ENCODE data around the gene TMEM208. TPM values are rescaled to one million over a fixed set of nuclear protein-coding genes. Genes with fewer than 3 reads are reported as not detected.

The TMEM208 gene
- 10 to 100 TPM; 14.7 to 35.8 (median 29.2) TPM for total RNA-seq

DNA sequence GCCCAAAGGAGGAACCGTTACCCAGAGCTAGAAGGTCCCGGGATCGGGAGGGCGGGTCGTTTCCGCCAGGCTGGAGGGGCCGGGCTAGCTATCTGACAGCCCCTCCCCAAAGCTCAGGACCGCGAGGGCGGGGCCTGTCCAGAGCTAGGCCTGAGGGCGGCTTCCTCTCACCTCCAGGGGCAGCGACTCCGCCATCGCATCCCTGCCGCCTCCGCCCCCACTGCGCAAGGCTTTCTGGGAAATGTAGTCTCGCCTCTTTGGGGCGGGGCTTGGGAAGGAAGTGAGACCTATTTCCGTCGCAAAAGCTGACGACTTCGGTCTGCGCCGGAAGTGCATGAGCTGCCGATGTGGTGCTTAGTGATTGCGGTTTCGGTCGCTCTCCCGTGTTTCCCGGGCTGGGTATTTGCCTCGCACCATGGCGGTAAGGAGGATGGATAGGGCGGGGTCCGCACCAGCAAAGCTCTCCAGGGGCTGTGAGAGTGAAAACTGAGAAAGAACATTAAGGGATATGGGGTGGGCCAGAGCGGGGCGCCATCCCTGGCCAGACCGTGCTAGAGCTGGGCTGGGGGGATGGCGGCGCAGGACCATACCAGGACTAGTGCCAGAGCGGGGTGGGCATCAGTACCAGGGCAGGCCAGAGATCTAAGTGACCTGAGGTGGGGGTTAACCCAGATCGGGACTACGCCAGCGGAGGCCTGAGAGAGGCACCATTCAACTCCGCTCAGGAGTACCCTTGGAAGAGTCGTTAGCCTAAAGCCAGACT, at the start of gene TMEM208:
Gene TMEM208 (plus strand): TSS at position 327 of the 763 bp plus-strand sequence. CDS start 89 bp downstream, at position 416.
- in situ Hi-C loops (cut with MboI; ENCODE audit: low sequenced_read_pairs in 4 of 4) (no loop called here), intact Hi-C loops (cut with DNase I; ENCODE audit: low total_unique reads) (loop anchor here (1.0 kb wide), 2 partner anchors 19 to 35 kb away; partner anchors contain the start of gene E2F4)
- peaks cover 0 to 39% of the 10 kb centered on the region in 2 donors for H3K36me3 ChIP-seq
- TF ChIP-seq POLR2A (IDR thresholded peaks at IDR 0.05) (peak; percentile 73 to 87), CTCF (IDR thresholded peaks at IDR 0.05 in 4 of 5, conservative IDR thresholded peaks at IDR 0.05 in 1 of 5) (peak in 1 of 5 experiments; percentile 33)
- DNase-seq = peak; percentile 95 to 97
- peaks cover 19 to 22% of the 10 kb centered on the region in 2 donors for H3K4me1 ChIP-seq
- peak; percentile 89 to 93 for ATAC-seq
- H3K9me3 ChIP-seq = no peaks in the 10 kb centered on the region
- H3K27me3 ChIP-seq = no peaks in the 10 kb centered on the region
- H3K27ac ChIP-seq = peak within 1 kb of the TSS; percentile 83 to 94 (median 85)
- H3K4me3 ChIP-seq = peak within 1 kb of the TSS; percentile 86 to 99 (median 96)

DNA sequence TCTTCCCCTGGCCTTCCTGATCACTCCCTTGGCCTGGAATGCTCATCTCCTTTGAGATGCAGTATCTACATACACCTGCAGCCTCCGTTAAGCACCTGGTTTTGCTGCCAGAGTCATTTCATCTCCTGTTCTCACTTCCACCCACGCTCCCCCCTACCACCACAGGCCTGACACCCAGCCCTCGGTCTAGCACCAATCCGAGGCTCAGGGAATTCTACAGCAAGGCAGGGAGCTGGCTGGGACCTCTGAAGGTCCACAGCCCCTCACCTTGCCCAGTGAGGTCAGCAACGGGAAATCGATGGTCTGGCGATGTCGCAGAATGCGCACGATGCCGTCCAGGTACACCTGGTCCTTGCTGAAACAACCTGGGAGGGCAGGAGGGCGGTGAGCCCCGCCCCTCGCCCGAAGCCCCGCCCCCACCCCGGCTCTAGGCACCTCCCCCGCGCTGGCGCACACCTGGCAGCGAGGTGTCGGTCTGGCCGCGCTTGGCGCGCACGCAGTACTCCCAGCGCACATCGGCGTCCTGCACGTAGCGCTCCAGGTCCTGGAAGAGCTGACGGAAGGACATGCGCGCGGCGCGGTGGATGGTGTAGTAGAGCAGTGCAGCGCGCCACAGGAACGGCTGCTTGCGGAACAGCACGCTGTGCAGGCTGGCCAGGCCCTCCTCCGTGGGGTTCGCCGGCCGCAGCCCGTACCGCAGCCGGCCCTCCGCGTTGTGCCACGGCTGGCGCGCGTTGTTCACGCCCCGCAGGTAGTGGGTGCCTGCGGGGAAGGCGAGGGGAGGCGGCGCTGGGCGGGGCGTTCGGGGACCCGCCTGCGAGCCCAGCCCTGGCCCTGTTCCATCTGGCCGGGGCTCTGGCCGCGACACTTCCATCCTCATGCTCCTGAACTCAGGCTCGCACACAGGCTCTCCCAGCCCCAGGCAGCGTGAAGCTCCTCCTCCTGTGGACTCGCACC, 48.9 kb upstream of the TMEM208 start:
- Histone ChIP-seq H3K4me1 (peaks cover 31 to 43% of the 10 kb centered on the region in 2 donors), H3K4me3 (peak overlapping the region; percentile 40 to 69 (median 50)), H3K36me3 (no peaks in the 10 kb centered on the region), H3K27ac (peak overlapping the region; percentile 45 to 100 (median 95)), H3K9me3 (no peaks in the 10 kb centered on the region), H3K27me3 (no peaks in the 10 kb centered on the region)
- ATAC-seq (peak in 1 of 2 donors; percentile 7), DNase-seq (peak in 1 of 2 donors; percentile 75)
- TF ChIP-seq POLR2A (IDR thresholded peaks at IDR 0.05) (peak in 1 of 2 donors; percentile 19), CTCF (IDR thresholded peaks at IDR 0.05 in 4 of 5, conservative IDR thresholded peaks at IDR 0.05 in 1 of 5) (peak in 1 of 5 experiments; percentile 33)
- in situ Hi-C loops (cut with MboI; ENCODE audit: low sequenced_read_pairs in 4 of 4) = no loop called here
- intact Hi-C loops (cut with DNase I; ENCODE audit: low total_unique reads) = no loop called here

DNA sequence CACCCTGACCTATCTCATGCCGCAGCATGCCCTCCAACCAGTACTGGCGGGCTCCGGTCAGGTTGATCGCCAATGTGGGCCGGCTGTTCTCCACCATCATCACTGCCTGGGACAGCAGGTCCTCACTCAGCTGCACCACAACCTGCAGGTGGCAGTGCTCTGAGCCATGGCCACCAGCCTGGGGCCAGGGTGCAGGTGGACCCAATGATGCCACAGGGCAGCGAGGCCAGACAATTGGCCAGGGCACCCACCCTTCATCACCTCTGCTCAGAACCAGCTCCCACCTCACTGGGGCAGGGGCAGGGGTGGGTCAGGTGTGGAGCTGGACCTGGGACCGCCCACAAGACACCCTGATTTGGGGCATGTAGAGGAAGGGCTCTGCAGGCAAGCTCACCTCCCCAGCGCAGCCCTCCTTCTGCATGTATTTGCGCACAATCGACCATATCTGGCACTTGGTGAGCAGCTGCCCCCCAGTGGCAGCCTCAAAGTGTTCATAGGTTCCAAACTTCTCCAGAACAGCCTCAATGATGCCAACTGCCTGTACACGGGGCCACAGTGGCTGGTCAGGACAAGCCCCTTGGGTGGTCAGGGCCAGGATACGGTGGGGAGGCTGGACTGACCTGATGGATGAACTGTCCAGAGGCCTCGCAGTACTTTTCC, 47.4 kb upstream of the TMEM208 start:
- Histone ChIP-seq H3K27ac (no peak overlapping the region), H3K9me3 (no peaks in the 10 kb centered on the region), H3K4me3 (no peak overlapping the region), H3K4me1 (peaks cover 33% of the 10 kb centered on the region in 2 donors), H3K36me3 (no peaks in the 10 kb centered on the region), H3K27me3 (no peaks in the 10 kb centered on the region)
- intact Hi-C loops (cut with DNase I; ENCODE audit: low total_unique reads) = no loop called here
- DNase-seq = no peak
- no peak for ATAC-seq
- TF ChIP-seq POLR2A (IDR thresholded peaks at IDR 0.05) (no peak), CTCF (IDR thresholded peaks at IDR 0.05 in 4 of 5, conservative IDR thresholded peaks at IDR 0.05 in 1 of 5) (no peak)
- in situ Hi-C loops (cut with MboI; ENCODE audit: low sequenced_read_pairs in 4 of 4) = no loop called here

DNA sequence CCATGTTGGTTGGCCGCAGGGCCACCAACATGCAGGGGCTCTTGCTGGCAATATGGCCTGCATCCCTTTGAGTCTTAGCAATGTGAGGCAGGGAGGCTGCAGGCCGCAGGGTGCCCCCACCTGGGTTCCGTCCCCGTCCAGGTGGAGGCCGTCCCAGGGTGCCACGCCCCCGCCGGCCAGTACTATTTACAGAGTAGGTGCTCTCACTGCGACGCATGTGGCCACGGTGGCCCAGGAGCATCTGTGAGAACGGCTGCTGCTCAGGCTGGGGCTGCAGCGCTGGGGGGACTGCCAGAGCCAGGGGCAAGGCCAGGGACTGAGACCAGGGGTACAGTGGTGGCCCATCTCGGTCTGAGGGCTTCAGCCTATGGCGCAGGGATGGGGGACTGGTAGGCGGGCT, 46.8 kb upstream of the TMEM208 start:
- Histone ChIP-seq H3K4me3 (no peak overlapping the region), H3K27ac (no peak overlapping the region), H3K27me3 (no peaks in the 10 kb centered on the region), H3K4me1 (peaks cover 33 to 35% of the 10 kb centered on the region in 2 donors), H3K36me3 (no peaks in the 10 kb centered on the region), H3K9me3 (no peaks in the 10 kb centered on the region)
- no peak for TF ChIP-seq CTCF (IDR thresholded peaks at IDR 0.05 in 4 of 5, conservative IDR thresholded peaks at IDR 0.05 in 1 of 5)
- no peak for TF ChIP-seq POLR2A (IDR thresholded peaks at IDR 0.05)
- ATAC-seq = no peak
- intact Hi-C loops (cut with DNase I; ENCODE audit: low total_unique reads) (no loop called here), in situ Hi-C loops (cut with MboI; ENCODE audit: low sequenced_read_pairs in 4 of 4) (no loop called here)
- DNase-seq = no peak

Measured in gastrocnemius medialis (tissue), 4 donors.